Sigmoid colon (tissue), 4 donors: Measurements from ENCODE around the gene LEMD2.

ENCODE experiments used
- POLR2A ChIP-seq, 2 donors: fragments of 450-650 bp; IDR thresholded peaks; one replicate each; pipeline ENCODE4 v1.6.1; 2016; ENCODE audit warnings: antibody characterized with exemption in 2 of 2, mild to moderate bottlenecking in 2 of 2, moderate library complexity in 2 of 2
- POLR2AphosphoS5 ChIP-seq, 4 donors: sonication (generic); formaldehyde crosslinking; IDR thresholded peaks; one replicate each; pipeline ENCODE4 v1.6.1; 2017; ENCODE audit warnings: antibody characterized with exemption in 4 of 4
- TF ChIP-seq, protein P1 (sequence below), 4 experiments: fragments of 450-650 bp in 3 of 4; fragments of 200-600 bp in 1 of 4; IDR thresholded peaks; one replicate each; pipeline ENCODE4 v1.5.1; 2016 to 2019; ENCODE audit warnings: antibody characterized with exemption in 4 of 4, mild to moderate bottlenecking in 3 of 4, moderate library complexity in 2 of 4

DNA sequence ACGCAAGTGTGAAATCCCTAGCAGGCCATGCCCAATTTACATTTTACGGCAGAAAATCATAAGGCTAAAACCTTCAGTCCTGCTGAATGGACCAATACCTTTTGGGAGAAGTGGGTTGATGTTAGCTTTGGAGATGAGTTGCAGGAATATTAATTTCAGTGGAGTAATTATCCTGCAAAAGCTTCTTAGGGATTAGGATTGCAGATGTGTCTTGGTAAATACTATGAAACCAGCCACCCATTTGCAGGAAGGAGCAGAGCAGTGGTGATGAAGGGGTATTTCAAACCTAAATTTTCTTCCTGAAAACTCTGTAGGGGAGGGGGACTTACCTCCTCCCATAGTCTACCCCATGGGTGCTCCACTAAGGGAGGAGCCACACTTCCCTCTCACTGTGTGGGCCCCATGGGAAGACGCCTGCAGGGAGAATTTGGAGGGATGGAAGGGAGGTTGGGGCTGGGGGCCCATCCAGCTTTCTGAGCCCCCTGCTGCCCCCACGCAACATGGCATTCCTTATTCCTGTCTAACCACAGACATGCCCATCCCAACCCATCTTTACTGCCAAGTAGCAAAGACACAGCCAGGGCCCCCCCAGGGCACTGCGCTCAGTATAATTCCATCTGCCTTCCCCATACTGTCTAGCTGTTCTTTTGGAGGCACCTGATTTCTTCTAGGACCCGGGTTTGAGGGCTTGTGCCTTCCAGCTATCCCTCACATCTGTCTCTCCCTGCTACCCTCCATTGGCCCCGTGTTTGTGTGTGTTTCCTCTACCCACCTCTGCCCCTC, 62.8 kb downstream of the LEMD2 start:
- TF ChIP-seq, protein P1, sequence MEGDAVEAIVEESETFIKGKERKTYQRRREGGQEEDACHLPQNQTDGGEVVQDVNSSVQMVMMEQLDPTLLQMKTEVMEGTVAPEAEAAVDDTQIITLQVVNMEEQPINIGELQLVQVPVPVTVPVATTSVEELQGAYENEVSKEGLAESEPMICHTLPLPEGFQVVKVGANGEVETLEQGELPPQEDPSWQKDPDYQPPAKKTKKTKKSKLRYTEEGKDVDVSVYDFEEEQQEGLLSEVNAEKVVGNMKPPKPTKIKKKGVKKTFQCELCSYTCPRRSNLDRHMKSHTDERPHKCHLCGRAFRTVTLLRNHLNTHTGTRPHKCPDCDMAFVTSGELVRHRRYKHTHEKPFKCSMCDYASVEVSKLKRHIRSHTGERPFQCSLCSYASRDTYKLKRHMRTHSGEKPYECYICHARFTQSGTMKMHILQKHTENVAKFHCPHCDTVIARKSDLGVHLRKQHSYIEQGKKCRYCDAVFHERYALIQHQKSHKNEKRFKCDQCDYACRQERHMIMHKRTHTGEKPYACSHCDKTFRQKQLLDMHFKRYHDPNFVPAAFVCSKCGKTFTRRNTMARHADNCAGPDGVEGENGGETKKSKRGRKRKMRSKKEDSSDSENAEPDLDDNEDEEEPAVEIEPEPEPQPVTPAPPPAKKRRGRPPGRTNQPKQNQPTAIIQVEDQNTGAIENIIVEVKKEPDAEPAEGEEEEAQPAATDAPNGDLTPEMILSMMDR (IDR thresholded peaks at IDR 0.05): no peak
- TF ChIP-seq POLR2A (IDR thresholded peaks at IDR 0.05) (no peak), POLR2AphosphoS5 (IDR thresholded peaks at IDR 0.05) (no peak)
